ENCODE results near the gene ATF3.

Gene ATF3

GRCh38 chr1:212568978-212569537 is 39.5 kb upstream of the ATF3 start:
- Histone ChIP-seq H3K9me3 (ENCODE audit: control insufficient read depth, insufficient read depth, low read depth, low read length) (no peaks in the 10 kb centered on the region), H3K4me1 (ENCODE audit: control insufficient read depth, insufficient read depth, low read length) (peaks cover 5% of the 10 kb centered on the region), H3K4me3 (ENCODE audit: low read depth, low read length) (no peak overlapping the region), H3K36me3 (ENCODE audit: control insufficient read depth in 2 of 2, insufficient read depth in 1 of 2, low read length in 2 of 2) (no peaks in the 10 kb centered on the region), H3K27ac (ENCODE audit: extremely low read depth, low read depth, low read length) (no peak overlapping the region)
- CTCF ChIA-PET, result interaction anchor here (0.6 to 2.2 kb wide), 3 partner anchors 9 to 743 kb away, joined by 3 to 6 read pairs (median 3); no protein-coding TSS in a partner anchor
- POLR2A ChIA-PET, result interaction anchor here (1.0 kb wide), 1 partner anchor 39 kb away, joined by 6 read pairs; the partner anchor contains the start of gene ATF3
- peak; percentile 65 for TF ChIP-seq ZNF366 (tag by site-specific recombination; conservative IDR thresholded peaks at IDR 0.05)
- TF ChIP-seq FEZF1 (tag by site-specific recombination; IDR thresholded peaks at IDR 0.05), result no peak
- no peak for TF ChIP-seq ZNF514 (tag by site-specific recombination; IDR thresholded peaks at IDR 0.05)
- TF ChIP-seq ZNF202 (tag by site-specific recombination; IDR thresholded peaks at IDR 0.05; ENCODE audit: borderline replicate concordance), result no peak
- peak; percentile 47; the same call in 1 of the 2 replicates for TF ChIP-seq ZBTB17 (tag by site-specific recombination; IDR thresholded peaks at IDR 0.05)
- no peak for TF ChIP-seq ZNF274 (IDR thresholded peaks at IDR 0.05; ENCODE audit: low read length)
- no peak for TF ChIP-seq ZNF274 (tag by site-specific recombination; IDR thresholded peaks at IDR 0.05; ENCODE audit: borderline replicate concordance)
- 0 out of 2 replicates have a peak, but pooled peaks have one; percentile 8 for TF ChIP-seq PRDM6 (tag by site-specific recombination; IDR thresholded peaks at IDR 0.05)
- no peak for TF ChIP-seq ZNF555 (tag by site-specific recombination; conservative IDR thresholded peaks at IDR 0.05)
- TF ChIP-seq PRDM1 (tag by site-specific recombination; IDR thresholded peaks at IDR 0.05), result peak; percentile 74
- no peak for TF ChIP-seq ZNF701 (tag by site-specific recombination; IDR thresholded peaks at IDR 0.05)

- Histone ChIP-seq H3K4me3 (ENCODE audit: low read depth, low read length) (no peak overlapping the region), H3K27ac (ENCODE audit: extremely low read depth, low read depth, low read length) (no peak overlapping the region), H3K36me3 (ENCODE audit: control insufficient read depth in 2 of 2, insufficient read depth in 1 of 2, low read length in 2 of 2) (no peaks in the 10 kb centered on the region), H3K9me3 (ENCODE audit: control insufficient read depth, insufficient read depth, low read depth, low read length) (no peaks in the 10 kb centered on the region), H3K4me1 (ENCODE audit: control insufficient read depth, insufficient read depth, low read length) (no peaks in the 10 kb centered on the region)
- TF ChIP-seq PRDM6 (tag by site-specific recombination; IDR thresholded peaks at IDR 0.05) (no peak), ZNF175 (tag by site-specific recombination; IDR thresholded peaks at IDR 0.05) (no peak), KLF1 (tag by site-specific recombination; IDR thresholded peaks at IDR 0.05) (no peak), ZNF837 (tag by site-specific recombination; IDR thresholded peaks at IDR 0.05) (no peak), ZNF223 (tag by site-specific recombination; IDR thresholded peaks at IDR 0.05) (no peak), SP7 (tag by site-specific recombination; IDR thresholded peaks at IDR 0.05) (no peak), ZNF639 (tag by site-specific recombination; IDR thresholded peaks at IDR 0.05) (no peak), ZNF623 (tag by site-specific recombination; IDR thresholded peaks at IDR 0.05) (no peak), ZNF202 (tag by site-specific recombination; IDR thresholded peaks at IDR 0.05; ENCODE audit: borderline replicate concordance) (no peak), ZNF654 (tag by site-specific recombination; IDR thresholded peaks at IDR 0.05; ENCODE audit: low read depth) (no peak), ZBTB44 (tag by site-specific recombination; IDR thresholded peaks at IDR 0.05) (no peak), MZF1 (tag by site-specific recombination; IDR thresholded peaks at IDR 0.05; ENCODE audit: borderline replicate concordance) (no peak), MEIS1 (CRISPR knock-in tag; IDR thresholded peaks at IDR 0.05; ENCODE audit: borderline replicate concordance) (no peak), ZNF792 (tag by site-specific recombination; IDR thresholded peaks at IDR 0.05) (no peak), YY2 (tag by site-specific recombination; IDR thresholded peaks at IDR 0.05) (no peak), ZNF830 (tag by site-specific recombination; IDR thresholded peaks at IDR 0.05; ENCODE audit: low read depth) (no peak), ZNF610 (tag by site-specific recombination; IDR thresholded peaks at IDR 0.05; ENCODE audit: borderline replicate concordance) (no peak)
- ChIA-PET POLR2A (no interaction called here), CTCF (interaction anchor here (0.6 kb wide), 1 partner anchor 79 kb away, joined by 6 read pairs; no protein-coding TSS in a partner anchor)
Observed at GRCh38 chr1:212574732-212575131, 33.8 kb upstream of the ATF3 start.

All from HEK293 (cell line).